Activated T-helper 1 cell treated with anti-CD3 and anti-CD28 coated beads, Interleukin-2, amount 50 U/mL, for 16 hours (primary cell): ENCODE measurements around the gene COL6A1.
"Not testable (repeated sequence)": the region's sequence is repeated elsewhere in the genome, so short reads cannot be mapped to it uniquely, and the experiment has no call there.

Experiments used
- DNase-seq, 2 donors: peaks; one replicate each; pipeline ENCODE4 v3.0.0-alpha.2; 2020; ENCODE audit warnings: low read depth in 1 of 2, low spot score in 1 of 2

Gene COL6A1

DNA sequence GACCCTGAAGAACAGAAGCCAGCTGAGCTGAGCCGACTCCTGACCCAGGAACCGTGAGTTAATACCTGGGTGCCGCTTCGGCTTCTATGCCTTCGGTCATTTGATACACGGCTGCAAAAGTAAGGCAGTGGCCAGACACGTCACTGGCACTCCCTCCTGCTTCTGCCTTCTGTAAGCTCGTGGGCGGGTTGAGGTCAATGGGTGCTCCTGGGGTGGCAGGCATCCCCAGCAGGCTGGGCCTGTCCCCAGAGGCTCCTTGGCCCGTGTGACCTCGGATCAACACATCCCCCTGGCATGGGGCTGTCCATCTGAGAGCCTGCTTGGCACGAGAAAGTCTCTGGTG is 35.7 kb upstream of the COL6A1 start:
- no peak for DNase-seq

- DNase-seq: no peak
Observed at GRCh38 chr21:45947296-45947695, 34.3 kb upstream of the COL6A1 start.

DNA sequence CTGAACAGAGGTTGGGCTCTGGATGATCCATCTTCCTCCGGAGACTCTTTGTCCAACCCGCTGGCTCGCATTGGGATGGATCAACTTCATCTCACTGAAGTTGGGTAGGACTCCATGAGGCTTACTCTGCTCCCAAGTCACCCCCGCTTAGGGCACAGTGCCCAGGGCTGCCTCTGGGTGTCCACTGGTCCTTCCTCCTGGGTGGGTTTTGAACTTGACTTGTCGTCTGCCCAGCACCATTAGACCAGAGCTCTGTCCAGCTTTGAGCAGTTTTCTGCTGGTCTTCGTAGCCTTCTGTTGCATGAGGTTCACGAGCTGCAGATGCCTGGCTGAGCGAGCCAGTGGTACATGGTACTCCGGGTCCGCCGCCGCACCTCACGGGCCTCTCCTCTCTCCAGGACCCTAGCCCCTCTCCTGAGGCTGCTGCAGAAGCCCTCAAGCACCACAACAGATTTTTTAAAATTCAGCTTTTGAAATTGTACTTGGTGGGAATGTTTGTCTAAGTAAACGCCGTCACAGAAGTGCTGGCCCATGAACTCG is 33.8 kb upstream of the COL6A1 start:
- DNase-seq: no peak

DNA sequence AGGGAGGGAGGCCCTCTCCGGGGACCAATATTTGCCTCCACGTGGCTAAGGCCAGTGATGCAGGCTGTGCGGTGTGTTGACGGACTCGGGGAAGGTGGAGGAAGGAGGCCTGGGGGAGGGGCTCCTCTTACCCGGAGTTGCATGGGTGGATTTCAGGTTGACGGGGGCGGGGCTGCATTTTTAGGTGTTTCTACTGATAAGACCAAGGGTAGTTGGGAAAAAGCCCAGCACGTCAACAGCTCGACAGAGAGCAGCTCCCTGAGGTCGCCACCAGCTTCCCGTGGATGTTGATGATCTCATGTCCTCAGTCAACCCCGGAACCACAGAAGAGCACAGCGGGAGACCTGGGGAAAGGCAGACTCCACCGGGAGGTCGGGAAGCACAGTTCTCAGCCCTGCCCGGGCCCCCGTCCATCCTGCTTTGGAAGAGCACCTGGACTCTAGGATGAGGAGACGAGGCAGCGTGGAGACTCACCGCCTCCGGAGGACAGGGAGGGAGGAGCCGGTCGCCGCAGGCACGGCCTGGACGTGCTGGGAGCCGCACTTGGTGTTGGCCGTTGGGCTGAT is 32.9 kb upstream of the COL6A1 start:
- no peak for DNase-seq

DNA sequence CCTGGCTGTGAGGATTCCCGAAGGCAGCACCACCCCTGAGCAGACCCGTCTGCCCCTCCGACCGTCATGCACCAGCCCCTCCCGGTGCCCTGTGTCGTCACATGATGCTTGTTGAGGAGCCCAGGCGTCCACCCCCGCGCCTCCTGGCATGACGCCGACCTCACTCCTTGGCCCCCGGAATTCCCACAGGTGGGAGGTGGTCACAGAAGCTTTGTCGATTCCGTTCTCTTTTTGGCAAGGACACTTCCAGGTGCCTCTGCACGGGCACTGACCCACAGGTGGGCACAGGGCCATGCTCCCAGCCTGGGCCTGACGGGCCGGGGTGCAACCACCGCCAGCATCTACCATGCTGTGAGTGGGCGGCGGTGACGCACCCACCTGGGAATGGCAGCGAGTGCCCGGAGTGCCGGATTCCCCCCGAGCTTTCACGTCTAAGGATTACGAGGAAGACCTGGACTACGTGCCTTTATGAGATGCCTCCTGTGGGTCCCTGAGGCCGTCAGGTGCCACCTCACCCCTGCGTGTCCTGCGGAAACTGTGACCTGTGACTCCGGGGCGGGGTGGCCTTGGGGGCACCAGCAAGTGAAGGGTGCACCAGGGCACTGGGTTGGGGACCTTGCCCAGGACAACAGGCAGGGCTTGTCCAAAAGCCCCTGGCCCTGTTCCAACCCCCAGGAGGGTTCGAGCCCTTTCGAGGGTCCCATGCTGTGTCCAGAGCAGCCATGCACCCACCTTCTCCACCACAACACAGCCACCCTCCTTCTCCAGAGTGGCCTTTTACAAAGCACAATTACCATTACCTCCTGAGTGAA is 31.4 kb upstream of the COL6A1 start:
- DNase-seq: no peak

GRCh38 chr21:45950740-45951515 is 30.6 kb upstream of the COL6A1 start:
- DNase-seq: no peak

DNA sequence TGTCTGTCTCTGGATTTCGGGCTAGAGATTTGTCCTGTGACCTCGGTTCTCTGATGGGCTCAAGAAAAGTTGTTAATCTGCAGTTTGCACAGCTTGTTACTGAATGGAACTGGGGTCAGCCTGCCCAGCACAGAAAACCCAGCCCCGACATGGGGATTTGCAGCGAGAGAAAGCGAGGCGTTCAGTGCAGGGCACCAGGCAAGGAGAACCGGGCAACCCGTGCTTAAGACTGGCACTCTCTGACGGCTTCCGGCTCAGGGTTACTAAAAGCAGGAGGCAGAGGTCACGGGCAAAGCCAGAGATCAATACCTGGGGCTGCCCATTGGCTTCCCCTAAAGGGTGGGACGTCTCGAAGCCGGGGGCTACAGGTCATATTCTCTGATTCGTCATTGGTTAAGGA is 29.9 kb upstream of the COL6A1 start:
- DNase-seq: no peak

DNA sequence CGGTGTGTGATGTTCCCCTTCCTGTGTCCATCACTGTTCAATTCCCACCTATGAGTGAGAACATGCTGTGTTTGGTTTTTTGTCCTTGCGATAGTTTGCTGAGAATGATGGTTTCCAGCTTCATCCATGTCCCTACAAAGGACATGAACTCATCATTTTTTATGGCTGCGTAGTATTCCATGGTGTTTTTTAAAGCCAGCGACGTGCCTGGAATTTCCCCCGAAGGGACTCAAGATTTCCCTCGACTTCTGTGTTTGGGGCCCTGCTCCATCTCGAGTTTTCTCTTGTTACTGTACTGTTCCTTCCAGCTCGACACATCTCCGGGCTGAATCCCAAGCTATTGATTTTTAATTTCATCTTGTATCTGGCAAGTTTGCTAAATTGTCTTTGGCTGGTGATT is 29.0 kb upstream of the COL6A1 start:
- not testable (repeated sequence) for DNase-seq

- DNase-seq: no peak
Observed at GRCh38 chr21:45952974-45953373, 28.6 kb upstream of the COL6A1 start.

GRCh38 chr21:45954261-45954660 is 27.3 kb upstream of the COL6A1 start:
- no peak for DNase-seq

DNA sequence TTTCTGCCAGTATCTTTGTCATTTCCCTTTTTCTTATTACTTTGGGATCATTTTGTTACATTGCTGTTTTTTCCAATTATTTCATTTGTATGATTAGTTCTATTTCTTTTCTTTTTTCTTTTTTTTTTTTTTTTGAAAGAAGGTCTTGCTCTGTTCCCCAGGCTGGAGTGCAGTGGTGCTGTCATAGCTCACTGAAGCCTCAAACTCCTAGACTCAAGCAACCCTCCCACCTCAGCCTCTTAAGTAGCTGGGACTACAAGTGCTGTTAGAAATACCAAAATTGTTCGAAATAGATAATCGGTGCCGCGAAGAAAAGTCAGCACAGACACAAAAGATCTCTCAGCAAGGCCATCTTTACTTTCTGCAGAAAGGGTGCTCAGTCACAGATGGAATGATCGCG is 26.6 kb upstream of the COL6A1 start:
- DNase-seq: no peak

DNA sequence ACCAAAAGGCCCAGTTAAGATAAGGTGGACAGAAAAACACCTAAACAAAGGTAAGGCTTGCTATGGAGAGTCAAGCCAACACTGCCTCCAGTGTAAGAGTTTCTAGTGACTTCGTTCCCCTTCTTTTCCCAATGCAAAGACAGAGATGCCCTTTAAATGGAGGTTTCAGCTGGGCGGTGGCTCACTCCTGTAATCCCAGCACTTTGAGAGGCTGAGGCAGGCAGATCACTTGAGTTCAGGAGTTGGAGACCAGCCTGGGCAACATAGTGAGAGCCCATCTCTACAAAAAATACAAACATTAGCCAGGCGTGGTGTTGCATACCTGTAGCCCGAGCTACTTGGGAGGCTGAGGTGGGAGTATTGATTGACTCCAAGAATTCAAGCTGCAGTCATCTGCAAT is 24.0 kb upstream of the COL6A1 start:
- DNase-seq: no peak

DNA sequence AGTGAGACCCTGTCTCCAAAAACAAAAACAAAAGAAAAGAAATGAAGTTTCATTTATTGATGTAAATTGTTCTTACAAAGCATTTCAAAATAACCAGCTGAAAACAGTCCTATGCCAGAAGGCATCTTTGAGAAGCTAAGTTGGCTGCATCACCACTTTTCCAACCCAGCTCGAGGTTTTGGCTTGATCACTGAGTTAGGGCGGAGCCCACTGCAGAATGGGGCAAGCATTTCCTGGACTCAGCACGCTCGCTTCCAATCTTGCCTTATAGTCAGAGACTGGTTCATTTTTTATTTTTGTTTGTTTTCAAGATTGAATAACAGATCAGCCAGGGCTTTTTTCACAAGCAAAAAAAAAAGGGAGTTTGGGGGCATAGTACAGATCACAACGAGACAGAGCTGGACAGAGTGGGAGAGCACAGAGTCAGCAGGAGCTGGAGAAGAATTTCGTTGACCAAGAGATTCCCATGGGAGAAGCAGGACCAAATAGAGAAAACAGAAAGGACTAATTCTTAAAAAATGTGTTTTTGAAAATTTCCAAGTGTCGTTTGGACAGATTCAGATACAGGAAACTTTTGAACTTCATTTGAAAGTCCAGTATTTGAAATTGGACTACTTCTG is 23.5 kb upstream of the COL6A1 start:
- DNase-seq: no peak

GRCh38 chr21:45959182-45959581 is 22.4 kb upstream of the COL6A1 start:
- no peak for DNase-seq

GRCh38 chr21:45959779-45960390 is 21.7 kb upstream of the COL6A1 start:
- no peak for DNase-seq

GRCh38 chr21:45961408-45961807 is 20.2 kb upstream of the COL6A1 start:
- not testable (repeated sequence) for DNase-seq

DNA sequence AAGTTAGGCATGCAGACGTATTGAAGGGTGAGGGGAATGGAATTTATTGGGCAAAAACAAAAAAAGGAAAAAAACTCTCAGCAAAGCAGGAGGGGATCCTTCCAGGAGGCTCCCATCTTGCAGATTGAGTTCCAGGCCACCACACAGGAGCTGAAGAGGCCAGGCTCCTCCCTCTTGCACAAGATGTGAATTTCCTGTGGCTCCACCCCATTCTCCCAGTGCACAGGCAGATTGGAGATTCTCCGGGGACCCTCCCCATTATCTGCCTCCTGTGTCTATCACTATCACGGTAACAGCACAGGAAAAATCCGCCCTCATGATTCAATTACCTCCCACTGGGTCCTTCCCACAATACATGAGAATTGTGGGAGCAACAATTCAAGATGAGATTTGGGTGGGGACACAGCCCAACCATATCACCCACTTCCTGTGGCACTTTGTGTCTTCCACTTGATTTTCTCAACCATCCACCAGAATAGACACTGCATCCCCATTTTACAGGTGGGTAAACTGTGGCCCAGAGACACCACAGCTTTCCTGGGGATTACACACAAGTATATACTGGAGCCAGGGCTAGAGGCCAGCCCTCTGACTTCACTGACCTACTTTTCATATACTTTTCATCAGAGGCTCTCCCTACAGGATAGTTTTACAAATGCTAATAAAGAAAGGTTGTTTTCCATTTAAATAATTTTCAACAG is 18.9 kb upstream of the COL6A1 start:
- DNase-seq: no peak

DNA sequence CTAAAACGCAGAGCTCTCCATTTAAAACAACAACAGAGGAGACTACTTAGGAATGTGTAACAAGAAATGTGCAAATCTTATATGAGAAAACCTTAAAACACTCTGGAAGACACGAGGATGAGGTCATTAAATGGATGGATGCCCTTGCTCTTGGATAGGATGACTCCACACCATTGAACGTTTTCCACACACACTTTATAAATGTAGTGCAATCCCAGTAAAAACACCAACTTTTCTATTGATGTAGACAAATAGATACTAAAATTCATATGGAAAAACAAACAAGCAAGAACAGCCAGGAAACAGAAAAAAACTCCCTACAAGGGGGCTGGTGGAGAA is 18.4 kb upstream of the COL6A1 start:
- DNase-seq: no peak

DNA sequence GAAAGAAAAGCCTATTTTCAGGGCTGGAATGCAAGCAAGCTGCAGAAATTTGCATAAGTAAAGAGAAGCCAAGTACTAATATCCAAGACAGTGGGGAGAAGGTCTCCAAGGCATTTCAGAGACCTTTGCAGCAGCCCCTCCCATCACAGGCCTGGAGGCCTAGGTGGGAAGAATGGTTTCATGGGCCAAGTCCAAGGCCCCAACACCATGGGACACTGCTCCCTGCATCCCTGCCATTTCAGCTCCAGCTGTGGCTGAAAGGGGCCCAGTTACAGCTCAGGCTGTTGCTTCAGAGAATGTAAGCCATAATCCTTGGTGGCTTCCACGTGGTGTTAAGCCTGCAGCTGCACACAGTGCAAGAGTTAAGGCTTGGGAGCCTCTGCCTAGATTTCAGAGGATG is 16.9 kb upstream of the COL6A1 start:
- no peak for DNase-seq

GRCh38 chr21:45965084-45965809 is 16.3 kb upstream of the COL6A1 start:
- no peak for DNase-seq
